ENCODE measurements around the gene FHOD3.

DNA sequence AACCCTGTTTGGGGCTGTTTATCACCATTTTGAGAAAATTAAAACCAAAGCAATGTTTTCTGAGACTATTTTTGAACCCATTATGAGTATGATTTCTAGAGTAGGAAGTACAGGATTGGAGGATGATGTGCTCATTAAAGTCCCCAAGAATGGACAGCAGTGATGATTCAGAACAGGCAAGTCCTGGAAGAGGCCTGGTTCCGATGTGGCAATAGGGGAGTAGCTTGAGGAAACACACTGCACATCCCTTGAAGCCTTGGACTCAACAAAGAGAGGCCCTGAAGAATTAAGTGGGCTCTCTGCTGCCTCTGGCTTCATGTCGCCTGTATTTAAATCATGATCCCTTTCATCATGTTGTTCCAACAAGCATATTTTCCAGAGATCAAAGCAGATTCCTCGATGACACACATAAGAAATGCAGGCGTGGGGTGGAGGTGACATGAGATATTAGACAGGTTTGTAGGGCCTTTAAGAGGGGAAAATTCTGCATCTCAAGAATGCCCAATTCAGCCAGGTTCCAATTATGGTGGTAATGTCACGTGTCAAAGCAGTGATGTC, 242.2 kb downstream of the FHOD3 start:
- TF ChIP-seq CEBPB (IDR thresholded peaks at IDR 0.05; ENCODE audit: low read depth, low read length), result no peak
- no peak for TF ChIP-seq TBP (IDR thresholded peaks at IDR 0.05; ENCODE audit: low read depth, low read length)
- TF ChIP-seq POLR2A (IDR thresholded peaks at IDR 0.05; ENCODE audit: control extremely low read depth in 1 of 2, low read depth in 2 of 2, low read length in 2 of 2), result no peak
